HG02884 (cell line): ENCODE data around the gene PGF.

ENCODE experiments used
- ATAC-seq: cut with Tn5 transposase; IDR thresholded peaks from one replicate; pipeline ENCODE4 v1.9.1; 2021; ENCODE audit warnings: mild to moderate bottlenecking, moderate library complexity; ENCODE audit not compliant: unreplicated experiment

PGF gene

DNA sequence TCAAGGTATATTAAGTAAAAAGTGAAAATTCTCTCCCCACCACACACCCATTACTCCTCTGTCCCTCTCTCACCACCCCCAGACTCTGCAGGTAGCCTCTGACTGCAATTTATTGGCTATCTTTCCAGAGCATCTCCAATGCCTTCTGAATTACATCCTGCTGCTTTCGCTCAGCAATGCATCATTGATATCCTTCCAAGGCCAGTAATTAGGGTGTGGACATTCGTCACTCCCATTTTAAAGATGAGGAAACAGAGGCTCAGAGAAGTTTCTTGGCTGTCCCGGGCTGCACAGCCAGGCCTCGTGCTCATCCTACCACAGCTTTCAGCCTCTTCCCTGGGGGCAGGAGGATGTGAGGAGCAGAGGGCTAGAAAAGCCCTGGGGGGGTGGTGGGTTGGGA is 23.6 kb upstream of the PGF start:
- no peak for ATAC-seq

DNA sequence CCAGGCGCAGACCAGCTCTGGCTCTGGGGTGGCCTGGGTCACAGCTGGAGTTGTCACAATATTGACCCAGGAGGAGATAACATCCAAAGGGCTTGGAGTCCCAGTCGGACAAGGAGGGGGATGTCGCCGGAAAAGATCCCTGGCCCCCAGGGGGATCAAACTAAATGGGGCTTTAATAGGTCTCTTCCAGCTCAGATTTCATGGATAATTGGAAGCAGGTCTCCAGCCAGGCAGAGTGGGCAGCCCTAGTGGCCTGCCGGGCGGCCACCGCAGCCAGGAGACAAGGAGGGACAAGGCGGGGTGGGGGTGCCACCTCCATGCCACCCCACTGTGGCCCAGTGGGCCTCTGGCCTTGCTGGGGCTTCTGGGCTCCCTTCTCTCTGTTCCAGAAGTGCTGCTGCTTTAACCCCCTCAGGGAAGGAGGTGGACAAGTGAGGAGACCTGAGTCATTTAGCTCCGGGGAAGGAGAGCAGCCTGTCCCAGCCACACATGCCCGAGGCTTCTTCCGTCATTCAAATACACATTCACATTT is 23.1 kb upstream of the PGF start:
- no peak for ATAC-seq

DNA sequence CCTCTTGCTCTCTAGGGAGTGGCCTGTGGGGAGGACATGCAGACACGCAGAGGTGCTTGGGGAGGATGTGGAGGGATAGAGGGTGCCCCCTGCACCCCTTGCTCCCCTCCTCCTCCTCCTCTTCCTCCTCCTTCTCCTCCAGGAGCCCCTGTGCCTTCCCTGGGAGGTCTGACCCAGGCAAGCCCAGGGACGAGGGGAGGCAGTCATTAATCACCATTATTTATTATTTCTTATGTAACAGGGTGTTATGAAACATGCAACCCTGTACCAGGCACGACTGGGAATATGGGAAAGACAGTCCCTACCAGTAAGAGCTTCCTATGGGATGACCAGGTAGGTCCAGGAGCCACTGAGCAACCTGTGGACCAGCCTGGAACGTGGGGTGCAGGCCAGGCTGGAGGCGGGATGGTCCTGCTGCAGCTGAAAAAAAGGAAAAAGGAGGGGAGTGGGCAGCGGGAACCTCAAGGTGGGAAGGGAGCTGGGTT is 22.5 kb upstream of the PGF start:
- ATAC-seq: no peak

DNA sequence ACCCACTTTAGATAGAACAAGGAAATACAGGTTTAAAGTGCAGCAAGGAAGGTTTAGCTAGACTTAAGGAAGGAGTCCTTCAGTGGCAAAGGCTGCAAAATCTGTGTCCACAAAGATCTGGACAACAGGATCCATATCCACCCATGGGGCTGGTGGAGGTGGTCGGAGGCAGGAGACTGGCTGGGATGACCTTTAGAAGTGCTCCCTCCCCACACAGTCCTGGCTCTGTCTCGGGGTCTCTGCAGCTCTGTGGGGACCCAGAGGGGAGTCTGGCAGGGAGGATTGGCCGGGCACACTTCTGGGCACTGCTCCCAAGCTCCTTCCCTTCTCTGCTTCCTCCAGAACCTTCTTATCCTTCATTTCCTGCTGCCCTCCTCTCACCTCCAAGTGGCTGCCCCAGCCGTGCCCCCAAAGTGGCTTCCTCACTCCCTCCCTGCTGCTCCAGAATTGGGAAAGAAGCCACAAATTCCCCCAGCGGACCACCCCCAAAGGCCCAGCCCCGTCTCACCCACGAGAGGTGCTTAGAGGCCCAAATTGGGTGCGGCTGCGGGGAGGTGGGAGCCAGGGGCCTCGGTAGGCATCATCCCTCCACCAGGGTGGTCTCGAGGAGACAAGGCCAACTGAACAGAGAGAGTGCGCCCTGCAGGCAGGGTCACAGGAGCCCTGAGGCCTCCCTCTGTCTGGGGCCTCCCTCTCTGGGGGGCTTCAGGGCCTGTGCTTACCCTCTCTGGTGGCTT is 21.9 kb upstream of the PGF start:
- no peak for ATAC-seq

DNA sequence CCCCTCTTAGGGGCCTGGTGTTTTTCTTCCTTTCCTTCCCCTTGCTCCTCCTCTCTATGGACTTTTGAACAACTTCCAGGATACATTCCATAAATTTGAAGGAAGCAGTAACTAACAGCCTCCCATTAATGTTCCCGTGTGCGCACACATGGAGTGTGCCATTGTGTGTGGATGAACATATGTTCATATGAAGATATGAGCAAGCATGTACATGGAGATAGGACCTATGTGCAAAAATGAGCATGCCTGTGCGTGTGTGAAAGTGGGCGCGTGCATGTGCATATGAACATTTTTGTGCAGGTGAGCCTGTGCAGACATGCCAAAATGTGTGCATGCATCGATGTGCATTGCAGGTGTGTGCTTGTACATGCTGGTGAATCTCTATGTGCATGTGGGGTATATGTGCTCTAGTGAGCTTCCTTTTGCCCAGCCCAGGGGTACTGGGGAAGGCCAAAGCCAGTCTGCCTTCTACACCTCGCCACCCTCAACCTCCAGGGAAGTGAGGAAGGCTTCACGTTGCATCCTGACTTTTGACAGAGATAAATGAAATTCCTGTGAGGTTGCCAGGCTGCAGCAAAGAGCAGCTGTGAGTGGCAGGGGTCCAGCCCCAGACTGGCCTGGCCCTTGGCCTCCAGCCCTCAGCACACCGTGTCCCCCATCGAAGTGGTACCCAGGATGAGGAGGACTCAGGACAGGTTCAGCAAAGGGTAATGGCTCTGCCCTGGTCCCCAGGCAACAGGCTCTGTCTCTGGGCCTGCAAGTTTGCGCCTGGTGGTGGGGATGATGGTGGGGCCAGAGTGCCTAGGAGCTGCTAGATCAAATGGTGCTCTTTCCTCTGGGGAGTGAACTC is 21.1 kb upstream of the PGF start:
- no peak for ATAC-seq

DNA sequence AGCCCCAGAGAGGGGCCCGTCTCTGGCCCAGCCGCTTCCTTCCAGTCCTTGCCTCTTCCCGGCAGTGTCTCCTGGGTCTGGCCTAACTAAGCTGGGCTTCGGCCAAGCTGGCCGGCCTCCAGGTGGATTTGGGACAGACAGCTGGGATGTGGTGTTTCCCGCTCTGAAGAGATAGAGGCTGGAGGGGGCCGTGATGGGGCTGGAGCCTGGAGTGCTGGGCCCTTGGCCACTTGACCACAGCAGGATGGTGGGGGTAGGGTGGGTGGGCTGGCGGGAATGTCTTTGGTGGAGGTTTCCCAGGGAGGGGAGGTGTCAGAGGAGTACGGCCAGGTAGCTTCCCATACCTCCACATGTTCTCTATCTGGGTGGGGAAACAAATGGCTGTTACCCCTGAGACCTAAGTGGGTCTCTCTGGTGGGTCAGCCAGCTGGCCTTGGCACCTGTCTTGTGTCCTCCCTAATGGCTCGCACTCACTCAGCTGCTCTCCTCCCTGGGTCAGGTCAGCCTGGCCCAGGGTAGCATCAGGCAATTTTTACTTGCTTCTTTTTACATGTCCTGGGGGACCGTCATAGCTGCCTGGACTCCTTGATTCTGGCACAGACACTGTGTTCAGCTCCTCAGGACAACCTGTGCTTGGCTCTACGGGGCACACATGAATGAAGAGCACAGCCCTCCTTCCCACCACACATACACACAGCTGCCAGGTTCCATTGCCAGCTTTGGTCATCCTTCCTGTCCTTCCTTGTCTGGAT is 19.8 kb upstream of the PGF start:
- no peak for ATAC-seq

DNA sequence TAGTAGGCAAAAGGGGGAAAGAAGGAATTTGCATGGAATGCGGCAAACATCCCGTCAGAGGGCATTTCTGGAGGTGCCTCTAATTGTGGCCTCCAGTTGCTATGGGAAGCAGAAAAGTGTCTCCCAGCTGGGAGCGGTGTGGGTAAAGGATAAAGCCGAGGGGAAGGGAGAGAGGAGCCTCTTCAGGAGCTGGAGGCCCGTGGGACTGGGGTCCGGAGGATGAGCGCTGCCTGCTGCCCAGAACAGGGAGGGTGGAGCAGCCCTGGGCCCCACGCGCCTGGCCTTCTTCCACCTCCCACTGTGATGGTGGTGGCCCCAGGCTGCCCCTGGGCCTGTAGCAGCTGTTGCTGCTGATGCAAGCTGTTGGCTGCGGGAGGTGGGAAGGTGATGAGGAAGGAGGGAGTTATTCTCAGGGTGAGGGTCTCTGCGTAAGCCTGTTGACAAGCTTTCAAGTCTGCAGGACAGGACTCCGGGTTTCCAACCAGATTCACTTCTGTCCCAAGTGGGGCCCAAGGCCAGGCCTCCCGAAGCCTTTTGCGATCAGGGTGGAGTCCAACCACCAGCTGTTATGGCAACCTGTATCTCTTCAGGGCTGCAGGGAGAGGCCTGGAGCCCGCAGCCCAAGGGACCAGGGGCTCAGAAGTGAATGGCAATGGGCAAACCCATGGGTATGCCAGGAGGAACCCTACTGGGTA is 19.1 kb upstream of the PGF start:
- ATAC-seq: no peak

DNA sequence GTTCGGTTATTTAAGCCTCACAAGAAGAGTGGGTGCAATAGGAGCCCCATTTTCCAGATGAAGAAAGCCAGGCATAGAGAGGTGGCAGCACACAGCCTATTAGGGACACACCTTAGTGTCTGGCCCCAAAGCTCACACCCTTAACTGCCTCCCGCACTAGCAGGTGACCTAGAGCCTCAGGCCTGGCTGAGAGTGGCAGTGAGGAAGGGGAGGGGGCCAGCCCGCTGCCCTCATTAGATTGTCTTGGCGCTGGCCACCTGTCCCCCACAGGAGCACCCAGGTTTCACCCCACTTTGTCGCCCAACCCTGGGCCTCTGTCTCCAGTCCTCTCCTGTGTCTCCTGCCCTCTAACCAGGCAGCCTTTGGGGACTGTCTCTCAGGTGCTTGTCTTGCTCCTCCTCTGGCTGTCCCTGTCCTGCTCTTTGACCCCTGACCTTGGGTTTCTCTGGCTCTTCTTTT is 18.5 kb upstream of the PGF start:
- no peak for ATAC-seq

DNA sequence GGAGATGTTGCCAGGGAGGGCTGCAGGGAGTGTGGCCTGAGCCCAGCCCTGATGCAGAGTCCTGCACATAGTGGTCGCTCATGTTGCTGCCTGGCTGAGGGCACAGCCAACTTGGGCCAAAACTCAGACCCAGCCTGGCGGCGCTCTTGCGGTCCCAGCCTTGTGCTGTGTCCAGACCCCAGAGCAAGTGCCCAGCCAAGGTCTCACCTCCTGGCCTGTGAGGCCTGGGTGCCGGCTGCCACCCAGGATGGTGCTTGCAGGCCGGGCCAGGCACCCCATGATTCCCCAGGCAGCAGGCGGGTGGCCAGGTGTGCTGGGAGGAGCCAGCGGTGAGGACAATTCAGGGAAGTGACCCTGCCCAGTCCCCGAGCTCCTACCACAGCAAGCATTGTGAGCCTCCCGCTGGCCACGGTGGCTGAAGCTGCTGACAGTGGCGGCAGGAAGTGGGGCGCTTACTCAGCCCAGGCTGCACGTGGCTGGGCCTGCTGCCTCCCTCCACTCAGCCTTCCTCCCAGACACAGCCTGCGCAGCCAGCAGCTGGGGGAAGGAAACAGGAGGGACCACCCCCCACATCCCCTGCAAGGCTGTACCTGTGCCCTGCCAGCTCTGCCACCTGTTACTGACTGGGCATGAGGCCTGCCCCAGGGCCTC is 17.7 kb upstream of the PGF start:
- no peak for ATAC-seq

DNA sequence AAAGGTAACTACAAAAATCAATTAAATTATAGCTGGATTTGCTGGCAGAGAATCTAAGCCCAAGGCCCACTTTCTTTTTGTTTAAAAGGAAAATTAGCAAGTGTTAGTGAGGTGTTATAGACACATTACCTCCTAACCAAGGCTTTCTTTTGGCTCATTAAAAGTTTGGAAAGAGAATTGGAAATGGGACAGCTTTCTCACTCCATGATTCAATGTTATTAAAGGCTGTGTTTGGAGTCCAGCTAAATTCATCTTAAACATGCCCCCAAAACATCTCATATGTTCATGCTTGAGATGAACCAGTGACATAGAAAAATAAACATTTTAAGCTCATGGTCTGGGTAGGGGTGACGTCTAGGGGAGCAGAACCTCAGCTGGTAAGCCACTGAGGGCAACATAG is 13.4 kb upstream of the PGF start:
- ATAC-seq: no peak

DNA sequence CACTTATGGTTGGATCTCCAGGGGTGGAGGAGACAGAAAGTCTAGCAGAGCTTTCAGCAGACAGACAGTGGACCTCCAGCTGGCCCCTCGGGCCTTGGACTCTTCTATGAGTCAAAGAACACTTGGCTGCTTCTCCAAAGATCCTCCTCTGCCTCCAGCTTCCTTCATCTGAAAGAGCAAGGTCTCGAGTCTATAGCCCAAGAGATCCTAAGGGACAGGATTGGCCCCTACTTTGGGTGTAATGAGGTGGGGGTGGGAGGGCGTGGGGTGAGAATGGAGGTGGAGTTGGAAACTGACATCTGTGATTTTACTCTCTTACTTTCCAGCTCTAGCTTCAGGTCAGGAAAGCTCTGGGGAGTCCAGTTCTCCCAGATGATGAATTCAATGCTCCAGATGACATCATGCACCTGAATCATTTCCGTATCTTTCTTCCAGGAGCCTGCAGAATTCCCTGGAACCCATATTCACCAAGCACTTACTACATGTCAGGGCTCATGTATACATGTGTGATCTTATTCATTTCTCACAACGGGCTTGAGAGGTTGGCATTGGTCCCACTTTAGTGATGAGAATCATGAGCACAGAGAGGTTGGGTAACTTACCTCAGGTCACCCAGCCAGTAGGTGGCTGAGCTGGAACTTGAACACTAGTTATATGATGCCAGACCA is 10.2 kb upstream of the PGF start:
- ATAC-seq: no peak

DNA sequence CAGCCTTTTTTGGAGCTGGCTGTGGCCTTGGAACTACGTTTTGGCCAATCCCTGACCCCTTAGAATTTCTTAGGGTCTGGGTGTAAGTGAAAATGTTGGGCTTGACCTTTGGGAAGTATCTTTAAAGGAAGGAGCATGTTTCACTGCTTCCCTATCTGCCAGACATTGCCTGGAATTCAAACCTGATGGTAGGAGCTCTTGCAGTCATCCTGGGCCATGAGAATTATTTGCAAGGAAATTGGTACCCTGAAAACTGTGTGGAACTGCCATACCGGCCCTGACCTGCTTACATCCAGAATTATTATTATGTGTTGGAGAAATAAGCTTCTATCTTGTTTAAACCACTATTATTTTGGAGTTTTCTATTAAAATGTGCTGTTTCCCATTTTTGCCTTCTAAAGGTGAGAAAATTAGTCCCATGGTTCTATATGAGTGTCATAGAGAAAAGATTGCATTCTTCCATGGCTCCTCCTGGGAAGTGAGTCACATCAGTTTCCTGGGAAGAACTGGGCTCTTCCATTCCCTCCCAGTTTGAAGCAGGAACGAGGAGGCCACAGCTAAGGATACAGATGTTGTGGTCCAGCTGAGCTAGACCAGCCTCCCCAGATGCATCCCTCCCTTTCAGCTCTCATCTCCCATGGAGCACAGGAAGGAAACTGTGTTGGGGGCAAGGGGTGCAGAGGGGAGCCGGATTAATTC is 9.5 kb upstream of the PGF start:
- no peak for ATAC-seq

DNA sequence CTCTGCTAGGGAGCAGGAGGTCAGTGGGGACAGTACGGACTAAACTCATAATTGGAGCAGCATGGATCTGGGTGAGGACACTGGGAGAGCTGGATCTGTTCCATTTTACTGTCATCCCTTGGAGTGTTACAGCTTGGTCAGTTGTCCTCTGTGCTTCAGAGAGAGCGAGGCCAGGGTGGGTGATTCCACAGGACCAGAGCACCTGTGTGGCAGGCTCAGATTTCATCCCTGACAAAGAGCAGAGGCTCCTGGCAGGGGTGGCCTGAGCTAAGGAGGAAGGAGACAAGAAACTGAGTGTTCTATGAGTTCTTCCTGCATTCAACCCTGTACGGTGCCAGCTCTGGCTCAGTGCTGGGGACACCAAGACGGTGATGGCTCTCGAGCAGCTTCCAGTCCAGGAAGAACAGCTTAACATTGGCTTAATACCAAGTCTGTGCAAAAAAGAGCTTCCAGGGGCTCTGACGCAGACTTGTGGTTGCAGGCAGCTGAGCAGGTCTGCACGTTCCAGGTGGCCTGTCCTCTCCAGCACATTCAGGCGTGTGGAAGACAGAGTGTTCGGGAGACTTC is 8.4 kb upstream of the PGF start:
- ATAC-seq: no peak

DNA sequence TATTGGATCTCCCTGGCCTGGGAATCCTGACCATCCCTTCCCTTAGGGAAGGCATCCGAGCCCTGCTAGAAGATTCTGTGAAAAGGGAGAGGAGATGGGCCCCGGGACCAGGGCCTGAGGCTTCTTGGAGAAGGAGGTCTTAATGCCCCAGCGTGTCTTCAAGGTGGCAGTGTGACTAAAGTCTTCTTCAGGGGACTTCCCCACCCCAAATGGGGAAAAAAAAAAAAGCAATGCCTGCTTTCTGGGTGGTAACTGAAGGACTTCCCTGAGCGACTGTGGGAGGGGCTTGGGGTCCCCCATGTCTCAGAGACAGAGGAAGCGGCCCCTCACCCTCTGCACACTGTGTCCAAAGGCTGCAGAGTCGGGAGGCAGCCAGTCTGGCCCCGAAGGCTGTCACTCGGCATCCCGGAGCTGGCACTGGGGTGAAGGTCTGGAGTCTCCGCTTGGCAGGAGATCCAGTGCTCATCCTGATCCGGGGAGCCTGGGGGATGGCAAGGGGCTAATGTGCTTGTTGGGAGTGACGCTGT is 7.8 kb upstream of the PGF start:
- ATAC-seq: no peak

DNA sequence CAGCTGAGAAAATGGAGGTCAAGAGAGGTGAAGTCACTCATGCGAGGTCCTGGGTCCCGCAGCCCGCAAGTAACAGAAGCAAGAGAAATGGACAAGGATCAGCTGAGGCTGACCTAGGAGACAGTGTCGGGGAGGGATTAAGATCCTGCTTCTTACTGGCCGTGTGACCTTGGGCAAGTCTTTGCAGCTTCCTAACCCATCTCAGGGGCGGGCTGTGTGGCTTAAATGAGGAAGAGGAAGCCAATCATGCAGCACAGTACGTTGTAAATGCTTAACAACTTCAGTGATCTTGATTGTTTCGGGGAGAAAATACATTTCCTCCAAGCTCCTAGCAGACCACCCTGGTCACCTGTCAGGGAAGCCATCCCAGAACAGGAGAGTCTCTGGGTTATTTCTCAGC is 7.1 kb upstream of the PGF start:
- no peak for ATAC-seq

DNA sequence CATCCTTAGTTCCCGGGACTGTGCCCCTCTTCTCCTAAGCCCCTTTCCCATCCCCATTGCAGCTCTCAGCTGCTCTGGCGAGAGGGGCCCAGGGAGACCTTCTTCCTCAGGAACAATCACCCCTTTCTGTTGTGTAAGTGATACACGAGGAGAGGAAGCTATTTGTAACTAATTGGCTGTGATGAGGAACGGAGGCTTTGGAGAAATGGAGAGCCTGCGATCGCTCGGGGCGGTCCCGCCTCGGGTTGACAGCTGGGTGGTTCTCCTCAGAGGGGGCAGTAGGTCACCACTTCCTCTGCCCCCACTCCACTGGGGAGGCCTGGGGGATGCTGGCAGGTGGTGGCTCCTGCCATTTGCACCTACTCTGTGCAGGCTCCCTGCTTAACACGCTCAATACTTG is 6.6 kb upstream of the PGF start:
- ATAC-seq: no peak

DNA sequence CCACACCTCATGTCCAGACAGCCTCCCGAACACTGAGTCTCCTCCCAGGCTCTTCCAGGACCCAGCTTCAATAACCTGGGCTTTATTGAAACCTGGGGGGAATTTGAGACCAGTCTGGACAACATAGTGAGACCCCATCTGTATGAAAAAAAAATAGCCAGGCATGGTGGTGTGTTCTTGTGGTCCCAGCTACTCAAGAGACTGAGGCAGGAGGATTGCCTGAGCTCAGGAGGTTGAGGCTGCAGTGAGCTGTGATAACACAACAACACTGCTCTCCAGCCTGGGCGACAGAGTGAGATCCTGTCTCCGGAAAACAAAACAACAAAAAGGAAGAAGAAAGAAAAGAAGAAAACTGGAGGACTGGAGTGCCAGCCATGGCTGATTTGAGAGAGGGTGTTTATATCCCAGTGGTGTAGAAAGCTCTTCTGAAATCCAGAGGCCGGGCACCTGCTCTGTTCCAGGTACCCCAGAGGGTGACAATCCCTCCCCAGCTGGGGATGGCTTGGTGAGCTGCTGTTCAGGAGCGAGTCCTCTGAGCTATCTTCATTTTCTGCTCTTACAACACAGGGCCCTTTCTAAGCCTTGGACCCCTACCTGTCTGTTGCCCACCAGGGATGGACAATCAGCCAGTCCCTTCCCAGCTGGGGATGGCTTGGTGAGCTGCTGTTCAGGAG is 6.0 kb upstream of the PGF start:
- ATAC-seq: no peak

DNA sequence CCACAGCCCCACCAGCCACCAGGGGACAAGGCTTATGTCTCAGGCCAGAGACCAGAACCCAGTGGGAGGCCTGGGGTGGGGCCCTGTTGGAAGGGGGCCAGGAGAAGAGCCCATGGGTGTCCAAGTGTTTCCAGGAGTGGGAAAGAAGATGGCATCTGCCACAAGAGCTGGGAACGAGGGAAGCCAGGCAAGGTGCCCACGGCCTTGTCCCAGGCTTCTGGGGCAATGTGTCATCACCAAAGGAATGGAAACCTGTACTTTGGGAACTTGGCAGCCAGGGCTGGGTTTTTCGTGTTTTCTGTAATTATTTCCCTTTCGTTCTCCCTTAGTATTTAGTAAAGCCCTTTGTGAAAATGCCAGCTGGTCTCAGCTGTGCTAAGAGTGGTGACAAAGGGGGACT is 5.3 kb upstream of the PGF start:
- ATAC-seq: no peak
